GM23338 (cell line): ENCODE results near the gene WDR87. TPM values are rescaled to one million over a fixed set of nuclear protein-coding genes. Genes with fewer than 3 reads are reported as not detected.

Experiments
- ATAC-seq: fragments of 200-7000 bp; cut with Tn5 transposase; 3 replicates; pipeline ENCODE4 v1.9.1; 2020
- DNase-seq: peaks from one replicate; pipeline ENCODE4 v3.0.0-alpha.2; 2015; ENCODE audit warnings: low spot score
- H2AFZ ChIP-seq: fragments of 200-600 bp; sonication (generic); 2 replicates; pipeline ENCODE4 v1.8.0; 2016; ENCODE audit warnings: antibody characterized with exemption, mild to moderate bottlenecking, moderate library complexity
- H3F3A ChIP-seq: fragments of 200-600 bp; sonication (generic); replicated peaks from 2 replicates; pipeline ENCODE4 v1.8.0; 2017; ENCODE audit warnings: antibody characterized with exemption, mixed run types, low read depth
- H3K27ac ChIP-seq: fragments of 200-600 bp; sonication (generic); 2 replicates; pipeline ENCODE4 v1.6.1; 2016; ENCODE audit warnings: low read depth
- H3K27me3 ChIP-seq: fragments of 200-600 bp; sonication (generic); 2 replicates; pipeline ENCODE4 v1.8.0; 2016; ENCODE audit warnings: mild to moderate bottlenecking, mixed run types, moderate library complexity; ENCODE audit not compliant: insufficient read depth
- H3K36me3 ChIP-seq: fragments of 200-600 bp; sonication (generic); 2 replicates; pipeline ENCODE4 v1.8.0; 2016; ENCODE audit warnings: mild to moderate bottlenecking; ENCODE audit not compliant: insufficient read depth
- H3K4me1 ChIP-seq: fragments of 200-600 bp; sonication (generic); 2 replicates; pipeline ENCODE4 v1.8.0; 2016; ENCODE audit warnings: mild to moderate bottlenecking, moderate library complexity; ENCODE audit not compliant: insufficient read depth
- H3K4me2 ChIP-seq: fragments of 200-600 bp; sonication (generic); 2 replicates; pipeline ENCODE4 v1.7.1; 2017; ENCODE audit warnings: mixed run types
- H3K4me3 ChIP-seq: fragments of 200-600 bp; sonication (generic); 2 replicates; pipeline ENCODE4 v1.6.1; 2016; ENCODE audit warnings: mixed run types
- H3K79me2 ChIP-seq: fragments of 200-600 bp; sonication (generic); replicated peaks from 2 replicates; pipeline ENCODE4 v1.8.0; 2017; ENCODE audit warnings: mild to moderate bottlenecking; ENCODE audit not compliant: insufficient read depth
- H3K9me2 ChIP-seq: fragments of 200-600 bp; sonication (generic); 2 replicates; pipeline ENCODE4 v1.8.0; 2017; ENCODE audit not compliant: insufficient read depth
- H4K20me1 ChIP-seq: fragments of 200-600 bp; sonication (generic); replicated peaks from 2 replicates; pipeline ENCODE4 v1.8.0; 2017; ENCODE audit warnings: mild to moderate bottlenecking; ENCODE audit not compliant: insufficient read depth
- H3K27ac Mint-ChIP-seq: 2 replicates; pipeline ENCODE4 v1.8.0; 2020; ENCODE audit warnings: inconsistent platforms, mild to moderate bottlenecking, moderate library complexity, mixed read lengths
- H3K27me3 Mint-ChIP-seq: 3 replicates; pipeline ENCODE4 v1.8.0; 2022; ENCODE audit warnings: low read depth, mild to moderate bottlenecking, moderate library complexity, mixed read lengths, inconsistent platforms; ENCODE audit not compliant: insufficient read depth, poor library complexity
- H3K36me3 Mint-ChIP-seq: 3 replicates; pipeline ENCODE4 v1.8.0; 2021; ENCODE audit warnings: low read depth, mild to moderate bottlenecking, inconsistent platforms, moderate library complexity, mixed read lengths
- H3K4me1 Mint-ChIP-seq: 3 replicates; pipeline ENCODE4 v1.8.0; 2020; ENCODE audit warnings: mild to moderate bottlenecking, inconsistent platforms, mixed read lengths
- H3K4me3 Mint-ChIP-seq: 3 replicates; pipeline ENCODE4 v1.8.0; 2021; ENCODE audit warnings: moderate library complexity, mild to moderate bottlenecking, inconsistent platforms, mixed read lengths
- H3K9me3 Mint-ChIP-seq: 3 replicates; pipeline ENCODE4 v1.8.0; 2020; ENCODE audit warnings: moderate library complexity, mild to moderate bottlenecking, inconsistent platforms, mixed read lengths
- CREB1 ChIP-seq: fragments of 250-450 bp; sonication (Bioruptor Pico); IDR thresholded peaks from 2 replicates; pipeline ENCODE4 v1.5.0; 2020; ENCODE audit warnings: low read depth, mild to moderate bottlenecking, moderate library complexity
- EZH2 ChIP-seq: fragments of 200-600 bp; sonication (generic); IDR thresholded peaks from one replicate; pipeline ENCODE4 v1.8.0; 2017; ENCODE audit warnings: antibody characterized with exemption, mild to moderate bottlenecking, low read depth; ENCODE audit not compliant: unreplicated experiment
- EZH2phosphoT487 ChIP-seq: fragments of 200-600 bp; sonication (generic); IDR thresholded peaks from one replicate; pipeline ENCODE4 v1.8.1; 2018; ENCODE audit warnings: antibody characterized with exemption; ENCODE audit not compliant: unreplicated experiment
- JUNB ChIP-seq: IDR thresholded peaks from one replicate; pipeline ENCODE4 v1.6.1; 2016; ENCODE audit warnings: antibody characterized with exemption; ENCODE audit not compliant: unreplicated experiment
- NANOG ChIP-seq: IDR thresholded peaks from 2 replicates; pipeline ENCODE4 v1.6.1; 2016; ENCODE audit warnings: antibody characterized with exemption, borderline replicate concordance
- STAT1 ChIP-seq: IDR thresholded peaks from one replicate; pipeline ENCODE4 v1.6.1; 2016; ENCODE audit warnings: antibody characterized with exemption; ENCODE audit not compliant: unreplicated experiment
- ZNF114 ChIP-seq: fragments of 250-450 bp; sonication (Bioruptor Pico); IDR thresholded peaks from 2 replicates; pipeline ENCODE4 v1.5.0; 2020; ENCODE audit warnings: mild to moderate bottlenecking, moderate library complexity
- ZNF331 ChIP-seq: fragments of 250-450 bp; sonication (Bioruptor Pico); IDR thresholded peaks from 2 replicates; pipeline ENCODE4 v1.5.0; 2020; ENCODE audit warnings: low read depth, mild to moderate bottlenecking, moderate library complexity
- polyA plus RNA-seq: library from polyadenylated mRNA; unstranded; fragments of >200 nt; fragmentation: Nextera tagmentation; extraction: Ambion mirVana; gene quantifications from 2 replicates; pipeline ENCODE4 v1.2.1, GENCODE V29; 2016
- total RNA-seq: library from RNA; depleted of rRNA; stranded (reverse); fragments of >200 nt; shearing (Covaris generic); gene quantifications from 2 replicates; pipeline ENCODE4 v1.2.3, GENCODE V29; 2014
- TF ChIP-seq, protein P1 (sequence below), 2 experiments: fragments of 200-600 bp in 1 of 2; sonication (generic) in 1 of 2; conservative IDR thresholded peaks; 2 replicates each; pipeline versions ENCODE4 v1.5.1 to v1.6.1; 2016 to 2017; ENCODE audit warnings: antibody characterized with exemption in 2 of 2, low read depth in 2 of 2, mild to moderate bottlenecking in 2 of 2, moderate library complexity in 1 of 2
- TF ChIP-seq, protein P2 (sequence below): fragments of 250-450 bp; sonication (Bioruptor Pico); IDR thresholded peaks from 2 replicates; pipeline ENCODE4 v1.5.0; 2020; ENCODE audit warnings: mild to moderate bottlenecking, moderate library complexity

Gene WDR87
- total and polyA plus RNA-seq, 2 experiments from 2014 or later = 0.02 TPM; not detected in 1

DNA sequence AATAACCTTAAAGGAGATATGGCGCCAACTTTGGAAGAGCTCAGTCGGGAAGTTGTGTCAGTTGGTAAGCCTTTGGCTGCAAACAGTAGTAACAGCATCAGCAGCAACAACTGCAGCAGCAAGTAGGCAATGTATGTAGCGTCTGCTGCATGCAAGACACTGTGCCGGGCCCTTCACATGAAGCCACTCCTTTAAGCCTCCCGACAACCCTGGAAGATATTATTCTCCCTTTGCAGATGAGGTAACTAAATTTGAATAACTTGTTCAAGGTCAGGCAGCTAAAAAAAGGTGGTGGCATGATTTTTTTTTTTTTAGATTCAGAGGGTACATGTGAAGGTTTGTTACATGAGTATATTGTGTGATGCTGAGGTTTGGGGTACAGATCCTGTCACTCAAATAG, 20.3 kb upstream of the WDR87 start:
- no peak overlapping the region for H3K4me3 Mint-ChIP-seq
- peaks cover 8% of the 10 kb centered on the region for H3K27me3 Mint-ChIP-seq
- H3K9me2 ChIP-seq = no peaks in the 10 kb centered on the region
- no peaks in the 10 kb centered on the region for H3K36me3 ChIP-seq
- H3K4me3 ChIP-seq = no peak overlapping the region
- no peaks in the 10 kb centered on the region; the same call in 1 of the 2 replicates for H4K20me1 ChIP-seq
- H3K27ac Mint-ChIP-seq = no peak overlapping the region
- no peak for ATAC-seq
- H3K4me2 ChIP-seq = no peak overlapping the region
- H3K4me1 Mint-ChIP-seq = peaks cover 49% of the 10 kb centered on the region
- peaks cover 6% of the 10 kb centered on the region for H3F3A ChIP-seq
- peaks cover 14% of the 10 kb centered on the region for H3K36me3 Mint-ChIP-seq
- H2AFZ ChIP-seq = no peak overlapping the region
- peaks cover 3% of the 10 kb centered on the region; the same call in 1 of the 3 replicates for H3K9me3 Mint-ChIP-seq
- no peaks in the 10 kb centered on the region for H3K27me3 ChIP-seq
- TF ChIP-seq CREB1 (CRISPR knock-in tag) = no peak
- TF ChIP-seq STAT1 = no peak
- TF ChIP-seq ZNF331 = no peak
- TF ChIP-seq, protein P1, sequence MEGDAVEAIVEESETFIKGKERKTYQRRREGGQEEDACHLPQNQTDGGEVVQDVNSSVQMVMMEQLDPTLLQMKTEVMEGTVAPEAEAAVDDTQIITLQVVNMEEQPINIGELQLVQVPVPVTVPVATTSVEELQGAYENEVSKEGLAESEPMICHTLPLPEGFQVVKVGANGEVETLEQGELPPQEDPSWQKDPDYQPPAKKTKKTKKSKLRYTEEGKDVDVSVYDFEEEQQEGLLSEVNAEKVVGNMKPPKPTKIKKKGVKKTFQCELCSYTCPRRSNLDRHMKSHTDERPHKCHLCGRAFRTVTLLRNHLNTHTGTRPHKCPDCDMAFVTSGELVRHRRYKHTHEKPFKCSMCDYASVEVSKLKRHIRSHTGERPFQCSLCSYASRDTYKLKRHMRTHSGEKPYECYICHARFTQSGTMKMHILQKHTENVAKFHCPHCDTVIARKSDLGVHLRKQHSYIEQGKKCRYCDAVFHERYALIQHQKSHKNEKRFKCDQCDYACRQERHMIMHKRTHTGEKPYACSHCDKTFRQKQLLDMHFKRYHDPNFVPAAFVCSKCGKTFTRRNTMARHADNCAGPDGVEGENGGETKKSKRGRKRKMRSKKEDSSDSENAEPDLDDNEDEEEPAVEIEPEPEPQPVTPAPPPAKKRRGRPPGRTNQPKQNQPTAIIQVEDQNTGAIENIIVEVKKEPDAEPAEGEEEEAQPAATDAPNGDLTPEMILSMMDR (conservative IDR thresholded peaks at IDR 0.05; ENCODE audit: low read depth in 2 of 2) = no peak
- no peak for TF ChIP-seq NANOG
- no peak for TF ChIP-seq EZH2phosphoT487
- TF ChIP-seq JUNB = no peak
- TF ChIP-seq, protein P2, sequence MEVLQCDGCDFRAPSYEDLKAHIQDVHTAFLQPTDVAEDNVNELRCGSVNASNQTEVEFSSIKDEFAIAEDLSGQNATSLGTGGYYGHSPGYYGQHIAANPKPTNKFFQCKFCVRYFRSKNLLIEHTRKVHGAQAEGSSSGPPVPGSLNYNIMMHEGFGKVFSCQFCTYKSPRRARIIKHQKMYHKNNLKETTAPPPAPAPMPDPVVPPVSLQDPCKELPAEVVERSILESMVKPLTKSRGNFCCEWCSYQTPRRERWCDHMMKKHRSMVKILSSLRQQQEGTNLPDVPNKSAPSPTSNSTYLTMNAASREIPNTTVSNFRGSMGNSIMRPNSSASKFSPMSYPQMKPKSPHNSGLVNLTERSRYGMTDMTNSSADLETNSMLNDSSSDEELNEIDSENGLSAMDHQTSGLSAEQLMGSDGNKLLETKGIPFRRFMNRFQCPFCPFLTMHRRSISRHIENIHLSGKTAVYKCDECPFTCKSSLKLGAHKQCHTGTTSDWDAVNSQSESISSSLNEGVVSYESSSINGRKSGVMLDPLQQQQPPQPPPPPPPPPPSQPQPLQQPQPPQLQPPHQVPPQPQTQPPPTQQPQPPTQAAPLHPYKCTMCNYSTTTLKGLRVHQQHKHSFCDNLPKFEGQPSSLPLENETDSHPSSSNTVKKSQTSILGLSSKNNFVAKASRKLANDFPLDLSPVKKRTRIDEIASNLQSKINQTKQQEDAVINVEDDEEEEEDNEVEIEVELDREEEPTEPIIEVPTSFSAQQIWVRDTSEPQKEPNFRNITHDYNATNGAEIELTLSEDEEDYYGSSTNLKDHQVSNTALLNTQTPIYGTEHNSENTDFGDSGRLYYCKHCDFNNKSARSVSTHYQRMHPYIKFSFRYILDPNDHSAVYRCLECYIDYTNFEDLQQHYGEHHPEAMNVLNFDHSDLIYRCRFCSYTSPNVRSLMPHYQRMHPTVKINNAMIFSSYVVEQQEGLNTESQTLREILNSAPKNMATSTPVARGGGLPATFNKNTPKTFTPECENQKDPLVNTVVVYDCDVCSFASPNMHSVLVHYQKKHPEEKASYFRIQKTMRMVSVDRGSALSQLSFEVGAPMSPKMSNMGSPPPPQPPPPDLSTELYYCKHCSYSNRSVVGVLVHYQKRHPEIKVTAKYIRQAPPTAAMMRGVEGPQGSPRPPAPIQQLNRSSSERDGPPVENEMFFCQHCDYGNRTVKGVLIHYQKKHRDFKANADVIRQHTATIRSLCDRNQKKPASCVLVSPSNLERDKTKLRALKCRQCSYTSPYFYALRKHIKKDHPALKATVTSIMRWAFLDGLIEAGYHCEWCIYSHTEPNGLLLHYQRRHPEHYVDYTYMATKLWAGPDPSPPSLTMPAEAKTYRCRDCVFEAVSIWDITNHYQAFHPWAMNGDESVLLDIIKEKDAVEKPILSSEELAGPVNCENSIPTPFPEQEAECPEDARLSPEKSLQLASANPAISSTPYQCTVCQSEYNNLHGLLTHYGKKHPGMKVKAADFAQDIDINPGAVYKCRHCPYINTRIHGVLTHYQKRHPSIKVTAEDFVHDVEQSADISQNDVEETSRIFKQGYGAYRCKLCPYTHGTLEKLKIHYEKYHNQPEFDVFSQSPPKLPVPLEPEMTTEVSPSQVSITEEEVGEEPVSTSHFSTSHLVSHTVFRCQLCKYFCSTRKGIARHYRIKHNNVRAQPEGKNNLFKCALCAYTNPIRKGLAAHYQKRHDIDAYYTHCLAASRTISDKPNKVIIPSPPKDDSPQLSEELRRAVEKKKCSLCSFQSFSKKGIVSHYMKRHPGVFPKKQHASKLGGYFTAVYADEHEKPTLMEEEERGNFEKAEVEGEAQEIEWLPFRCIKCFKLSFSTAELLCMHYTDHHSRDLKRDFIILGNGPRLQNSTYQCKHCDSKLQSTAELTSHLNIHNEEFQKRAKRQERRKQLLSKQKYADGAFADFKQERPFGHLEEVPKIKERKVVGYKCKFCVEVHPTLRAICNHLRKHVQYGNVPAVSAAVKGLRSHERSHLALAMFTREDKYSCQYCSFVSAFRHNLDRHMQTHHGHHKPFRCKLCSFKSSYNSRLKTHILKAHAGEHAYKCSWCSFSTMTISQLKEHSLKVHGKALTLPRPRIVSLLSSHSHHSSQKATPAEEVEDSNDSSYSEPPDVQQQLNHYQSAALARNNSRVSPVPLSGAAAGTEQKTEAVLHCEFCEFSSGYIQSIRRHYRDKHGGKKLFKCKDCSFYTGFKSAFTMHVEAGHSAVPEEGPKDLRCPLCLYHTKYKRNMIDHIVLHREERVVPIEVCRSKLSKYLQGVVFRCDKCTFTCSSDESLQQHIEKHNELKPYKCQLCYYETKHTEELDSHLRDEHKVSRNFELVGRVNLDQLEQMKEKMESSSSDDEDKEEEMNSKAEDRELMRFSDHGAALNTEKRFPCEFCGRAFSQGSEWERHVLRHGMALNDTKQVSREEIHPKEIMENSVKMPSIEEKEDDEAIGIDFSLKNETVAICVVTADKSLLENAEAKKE (CRISPR knock-in tag) = no peak
- no peak for TF ChIP-seq ZNF114
- no peak for TF ChIP-seq EZH2
- H3K79me2 ChIP-seq = peaks cover 91% of the 10 kb centered on the region
- H3K27ac ChIP-seq = no peak overlapping the region
- no peak for DNase-seq
- peaks cover 42% of the 10 kb centered on the region for H3K4me1 ChIP-seq
